HEK293 (cell line): ENCODE measurements around the gene C8B.

Source experiments
- MZF1 ChIP-seq: fragments of 450-650 bp; formaldehyde crosslinking; IDR thresholded peaks from 2 replicates; pipeline ENCODE4 v1.5.1; 2017; ENCODE audit warnings: missing biosample characterization, missing genetic modification characterization, borderline replicate concordance
- ZBTB17 ChIP-seq: fragments of 450-650 bp; formaldehyde crosslinking; IDR thresholded peaks from 2 replicates; pipeline ENCODE4 v1.5.1; 2016; ENCODE audit warnings: missing biosample characterization, missing genetic modification characterization
- ZBTB21 ChIP-seq: fragments of 450-650 bp; formaldehyde crosslinking; IDR thresholded peaks from 2 replicates; pipeline ENCODE4 v1.5.1; 2017; ENCODE audit warnings: missing biosample characterization, missing genetic modification characterization
- ZNF112 ChIP-seq: fragments of 450-650 bp; formaldehyde crosslinking; IDR thresholded peaks from 2 replicates; pipeline ENCODE4 v1.5.0; 2017; ENCODE audit warnings: missing biosample characterization, missing genetic modification characterization
- ZNF24 ChIP-seq: fragments of 450-650 bp; formaldehyde crosslinking; IDR thresholded peaks from 2 replicates; pipeline ENCODE4 v1.5.1; 2016; ENCODE audit warnings: missing biosample characterization, missing genetic modification characterization
- ZNF560 ChIP-seq: fragments of 450-650 bp; formaldehyde crosslinking; IDR thresholded peaks from 2 replicates; pipeline ENCODE4 v1.5.1; 2017; ENCODE audit warnings: missing biosample characterization, missing genetic modification characterization, borderline replicate concordance
- ZNF776 ChIP-seq: fragments of 450-650 bp; formaldehyde crosslinking; IDR thresholded peaks from 2 replicates; pipeline ENCODE4 v1.5.0; 2017; ENCODE audit warnings: missing biosample characterization, missing genetic modification characterization, borderline replicate concordance
- TF ChIP-seq, protein P1 (sequence below): fragments of 450-650 bp; formaldehyde crosslinking; IDR thresholded peaks from 2 replicates; pipeline ENCODE4 v1.5.1; 2016; ENCODE audit warnings: missing biosample characterization, missing genetic modification characterization
- TF ChIP-seq, protein P2 (sequence below): fragments of 450-650 bp; formaldehyde crosslinking; IDR thresholded peaks from 2 replicates; pipeline ENCODE4 v1.5.1; 2017; ENCODE audit warnings: missing biosample characterization, missing genetic modification characterization
- TF ChIP-seq, protein P3 (sequence below): fragments of 450-650 bp; formaldehyde crosslinking; IDR thresholded peaks from 2 replicates; pipeline ENCODE4 v1.5.1; 2016; ENCODE audit warnings: missing biosample characterization, missing genetic modification characterization
- TF ChIP-seq, protein P4 (sequence below): IDR thresholded peaks from 2 replicates; pipeline ENCODE4 v1.6.1; 2011; ENCODE audit warnings: mild to moderate bottlenecking, low read depth, low read length, borderline replicate concordance
- TF ChIP-seq, protein P5 (sequence below): fragments of 450-650 bp; formaldehyde crosslinking; IDR thresholded peaks from 2 replicates; pipeline ENCODE4 v1.5.1; 2016; ENCODE audit warnings: missing biosample characterization, missing genetic modification characterization
- TF ChIP-seq, protein P6 (sequence below): fragments of 450-650 bp; formaldehyde crosslinking; IDR thresholded peaks from 2 replicates; pipeline ENCODE4 v1.5.1; 2016; ENCODE audit warnings: missing biosample characterization, missing genetic modification characterization
- TF ChIP-seq, protein P7 (sequence below): fragments of 450-650 bp; formaldehyde crosslinking; IDR thresholded peaks from 2 replicates; pipeline ENCODE4 v1.5.1; 2017; ENCODE audit warnings: missing biosample characterization, missing genetic modification characterization

DNA sequence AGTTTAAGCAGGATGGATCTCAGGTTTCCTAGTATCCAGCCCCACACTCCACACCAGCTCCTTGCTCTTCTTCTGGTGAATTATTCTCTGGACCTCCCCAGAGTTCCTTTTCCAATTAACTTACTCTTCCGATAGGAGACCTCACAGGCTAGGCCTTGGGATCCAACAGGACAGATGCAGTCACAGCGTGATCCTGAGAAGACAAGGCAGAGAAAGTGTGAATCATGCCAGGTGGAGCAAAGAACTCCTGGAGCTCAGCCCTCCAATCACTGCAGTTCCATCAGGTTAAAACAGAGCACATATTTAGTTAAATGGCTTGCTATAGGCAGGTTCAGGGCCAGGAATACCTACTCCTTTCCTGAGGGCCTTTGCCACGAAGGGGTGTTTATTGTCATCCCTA is 34.1 kb downstream of the C8B start:
- TF ChIP-seq, protein P1, sequence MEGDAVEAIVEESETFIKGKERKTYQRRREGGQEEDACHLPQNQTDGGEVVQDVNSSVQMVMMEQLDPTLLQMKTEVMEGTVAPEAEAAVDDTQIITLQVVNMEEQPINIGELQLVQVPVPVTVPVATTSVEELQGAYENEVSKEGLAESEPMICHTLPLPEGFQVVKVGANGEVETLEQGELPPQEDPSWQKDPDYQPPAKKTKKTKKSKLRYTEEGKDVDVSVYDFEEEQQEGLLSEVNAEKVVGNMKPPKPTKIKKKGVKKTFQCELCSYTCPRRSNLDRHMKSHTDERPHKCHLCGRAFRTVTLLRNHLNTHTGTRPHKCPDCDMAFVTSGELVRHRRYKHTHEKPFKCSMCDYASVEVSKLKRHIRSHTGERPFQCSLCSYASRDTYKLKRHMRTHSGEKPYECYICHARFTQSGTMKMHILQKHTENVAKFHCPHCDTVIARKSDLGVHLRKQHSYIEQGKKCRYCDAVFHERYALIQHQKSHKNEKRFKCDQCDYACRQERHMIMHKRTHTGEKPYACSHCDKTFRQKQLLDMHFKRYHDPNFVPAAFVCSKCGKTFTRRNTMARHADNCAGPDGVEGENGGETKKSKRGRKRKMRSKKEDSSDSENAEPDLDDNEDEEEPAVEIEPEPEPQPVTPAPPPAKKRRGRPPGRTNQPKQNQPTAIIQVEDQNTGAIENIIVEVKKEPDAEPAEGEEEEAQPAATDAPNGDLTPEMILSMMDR (tag by site-specific recombination): no peak
- no peak for TF ChIP-seq ZBTB21 (tag by site-specific recombination)
- TF ChIP-seq ZNF24 (tag by site-specific recombination): no peak
- TF ChIP-seq, protein P2, sequence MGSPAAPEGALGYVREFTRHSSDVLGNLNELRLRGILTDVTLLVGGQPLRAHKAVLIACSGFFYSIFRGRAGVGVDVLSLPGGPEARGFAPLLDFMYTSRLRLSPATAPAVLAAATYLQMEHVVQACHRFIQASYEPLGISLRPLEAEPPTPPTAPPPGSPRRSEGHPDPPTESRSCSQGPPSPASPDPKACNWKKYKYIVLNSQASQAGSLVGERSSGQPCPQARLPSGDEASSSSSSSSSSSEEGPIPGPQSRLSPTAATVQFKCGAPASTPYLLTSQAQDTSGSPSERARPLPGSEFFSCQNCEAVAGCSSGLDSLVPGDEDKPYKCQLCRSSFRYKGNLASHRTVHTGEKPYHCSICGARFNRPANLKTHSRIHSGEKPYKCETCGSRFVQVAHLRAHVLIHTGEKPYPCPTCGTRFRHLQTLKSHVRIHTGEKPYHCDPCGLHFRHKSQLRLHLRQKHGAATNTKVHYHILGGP (tag by site-specific recombination): no peak
- TF ChIP-seq, protein P3, sequence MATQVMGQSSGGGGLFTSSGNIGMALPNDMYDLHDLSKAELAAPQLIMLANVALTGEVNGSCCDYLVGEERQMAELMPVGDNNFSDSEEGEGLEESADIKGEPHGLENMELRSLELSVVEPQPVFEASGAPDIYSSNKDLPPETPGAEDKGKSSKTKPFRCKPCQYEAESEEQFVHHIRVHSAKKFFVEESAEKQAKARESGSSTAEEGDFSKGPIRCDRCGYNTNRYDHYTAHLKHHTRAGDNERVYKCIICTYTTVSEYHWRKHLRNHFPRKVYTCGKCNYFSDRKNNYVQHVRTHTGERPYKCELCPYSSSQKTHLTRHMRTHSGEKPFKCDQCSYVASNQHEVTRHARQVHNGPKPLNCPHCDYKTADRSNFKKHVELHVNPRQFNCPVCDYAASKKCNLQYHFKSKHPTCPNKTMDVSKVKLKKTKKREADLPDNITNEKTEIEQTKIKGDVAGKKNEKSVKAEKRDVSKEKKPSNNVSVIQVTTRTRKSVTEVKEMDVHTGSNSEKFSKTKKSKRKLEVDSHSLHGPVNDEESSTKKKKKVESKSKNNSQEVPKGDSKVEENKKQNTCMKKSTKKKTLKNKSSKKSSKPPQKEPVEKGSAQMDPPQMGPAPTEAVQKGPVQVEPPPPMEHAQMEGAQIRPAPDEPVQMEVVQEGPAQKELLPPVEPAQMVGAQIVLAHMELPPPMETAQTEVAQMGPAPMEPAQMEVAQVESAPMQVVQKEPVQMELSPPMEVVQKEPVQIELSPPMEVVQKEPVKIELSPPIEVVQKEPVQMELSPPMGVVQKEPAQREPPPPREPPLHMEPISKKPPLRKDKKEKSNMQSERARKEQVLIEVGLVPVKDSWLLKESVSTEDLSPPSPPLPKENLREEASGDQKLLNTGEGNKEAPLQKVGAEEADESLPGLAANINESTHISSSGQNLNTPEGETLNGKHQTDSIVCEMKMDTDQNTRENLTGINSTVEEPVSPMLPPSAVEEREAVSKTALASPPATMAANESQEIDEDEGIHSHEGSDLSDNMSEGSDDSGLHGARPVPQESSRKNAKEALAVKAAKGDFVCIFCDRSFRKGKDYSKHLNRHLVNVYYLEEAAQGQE (tag by site-specific recombination): no peak
- TF ChIP-seq, protein P4, sequence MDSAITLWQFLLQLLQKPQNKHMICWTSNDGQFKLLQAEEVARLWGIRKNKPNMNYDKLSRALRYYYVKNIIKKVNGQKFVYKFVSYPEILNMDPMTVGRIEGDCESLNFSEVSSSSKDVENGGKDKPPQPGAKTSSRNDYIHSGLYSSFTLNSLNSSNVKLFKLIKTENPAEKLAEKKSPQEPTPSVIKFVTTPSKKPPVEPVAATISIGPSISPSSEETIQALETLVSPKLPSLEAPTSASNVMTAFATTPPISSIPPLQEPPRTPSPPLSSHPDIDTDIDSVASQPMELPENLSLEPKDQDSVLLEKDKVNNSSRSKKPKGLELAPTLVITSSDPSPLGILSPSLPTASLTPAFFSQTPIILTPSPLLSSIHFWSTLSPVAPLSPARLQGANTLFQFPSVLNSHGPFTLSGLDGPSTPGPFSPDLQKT: no peak
- TF ChIP-seq, protein P5, sequence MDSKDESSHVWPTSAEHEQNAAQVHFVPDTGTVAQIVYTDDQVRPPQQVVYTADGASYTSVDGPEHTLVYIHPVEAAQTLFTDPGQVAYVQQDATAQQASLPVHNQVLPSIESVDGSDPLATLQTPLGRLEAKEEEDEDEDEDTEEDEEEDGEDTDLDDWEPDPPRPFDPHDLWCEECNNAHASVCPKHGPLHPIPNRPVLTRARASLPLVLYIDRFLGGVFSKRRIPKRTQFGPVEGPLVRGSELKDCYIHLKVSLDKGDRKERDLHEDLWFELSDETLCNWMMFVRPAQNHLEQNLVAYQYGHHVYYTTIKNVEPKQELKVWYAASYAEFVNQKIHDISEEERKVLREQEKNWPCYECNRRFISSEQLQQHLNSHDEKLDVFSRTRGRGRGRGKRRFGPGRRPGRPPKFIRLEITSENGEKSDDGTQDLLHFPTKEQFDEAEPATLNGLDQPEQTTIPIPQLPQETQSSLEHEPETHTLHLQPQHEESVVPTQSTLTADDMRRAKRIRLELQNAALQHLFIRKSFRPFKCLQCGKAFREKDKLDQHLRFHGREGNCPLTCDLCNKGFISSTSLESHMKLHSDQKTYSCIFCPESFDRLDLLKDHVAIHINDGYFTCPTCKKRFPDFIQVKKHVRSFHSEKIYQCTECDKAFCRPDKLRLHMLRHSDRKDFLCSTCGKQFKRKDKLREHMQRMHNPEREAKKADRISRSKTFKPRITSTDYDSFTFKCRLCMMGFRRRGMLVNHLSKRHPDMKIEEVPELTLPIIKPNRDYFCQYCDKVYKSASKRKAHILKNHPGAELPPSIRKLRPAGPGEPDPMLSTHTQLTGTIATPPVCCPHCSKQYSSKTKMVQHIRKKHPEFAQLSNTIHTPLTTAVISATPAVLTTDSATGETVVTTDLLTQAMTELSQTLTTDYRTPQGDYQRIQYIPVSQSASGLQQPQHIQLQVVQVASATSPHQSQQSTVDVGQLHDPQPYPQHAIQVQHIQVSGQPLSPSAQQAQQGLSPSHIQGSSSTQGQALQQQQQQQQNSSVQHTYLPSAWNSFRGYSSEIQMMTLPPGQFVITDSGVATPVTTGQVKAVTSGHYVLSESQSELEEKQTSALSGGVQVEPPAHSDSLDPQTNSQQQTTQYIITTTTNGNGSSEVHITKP (tag by site-specific recombination): no peak
- TF ChIP-seq, protein P6, sequence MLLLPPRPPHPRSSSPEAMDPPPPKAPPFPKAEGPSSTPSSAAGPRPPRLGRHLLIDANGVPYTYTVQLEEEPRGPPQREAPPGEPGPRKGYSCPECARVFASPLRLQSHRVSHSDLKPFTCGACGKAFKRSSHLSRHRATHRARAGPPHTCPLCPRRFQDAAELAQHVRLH (tag by site-specific recombination): no peak
- TF ChIP-seq ZNF776: no peak
- TF ChIP-seq, protein P7, sequence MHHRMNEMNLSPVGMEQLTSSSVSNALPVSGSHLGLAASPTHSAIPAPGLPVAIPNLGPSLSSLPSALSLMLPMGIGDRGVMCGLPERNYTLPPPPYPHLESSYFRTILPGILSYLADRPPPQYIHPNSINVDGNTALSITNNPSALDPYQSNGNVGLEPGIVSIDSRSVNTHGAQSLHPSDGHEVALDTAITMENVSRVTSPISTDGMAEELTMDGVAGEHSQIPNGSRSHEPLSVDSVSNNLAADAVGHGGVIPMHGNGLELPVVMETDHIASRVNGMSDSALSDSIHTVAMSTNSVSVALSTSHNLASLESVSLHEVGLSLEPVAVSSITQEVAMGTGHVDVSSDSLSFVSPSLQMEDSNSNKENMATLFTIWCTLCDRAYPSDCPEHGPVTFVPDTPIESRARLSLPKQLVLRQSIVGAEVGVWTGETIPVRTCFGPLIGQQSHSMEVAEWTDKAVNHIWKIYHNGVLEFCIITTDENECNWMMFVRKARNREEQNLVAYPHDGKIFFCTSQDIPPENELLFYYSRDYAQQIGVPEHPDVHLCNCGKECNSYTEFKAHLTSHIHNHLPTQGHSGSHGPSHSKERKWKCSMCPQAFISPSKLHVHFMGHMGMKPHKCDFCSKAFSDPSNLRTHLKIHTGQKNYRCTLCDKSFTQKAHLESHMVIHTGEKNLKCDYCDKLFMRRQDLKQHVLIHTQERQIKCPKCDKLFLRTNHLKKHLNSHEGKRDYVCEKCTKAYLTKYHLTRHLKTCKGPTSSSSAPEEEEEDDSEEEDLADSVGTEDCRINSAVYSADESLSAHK: no peak
- no peak for TF ChIP-seq ZNF560 (tag by site-specific recombination)
- no peak for TF ChIP-seq ZBTB17 (tag by site-specific recombination)
- TF ChIP-seq ZNF112 (tag by site-specific recombination): no peak
- no peak for TF ChIP-seq MZF1 (tag by site-specific recombination)
